SK-N-SH treated with all-trans-retinoic acid at 6 μM for 48 hours (cell line): ENCODE data around the gene TRAPPC6A.

ENCODE experiments used
- ATAC-seq: fragments of 200-7000 bp; cut with Tn5 transposase; 3 replicates; pipeline ENCODE4 v1.9.1; 2020; ENCODE audit warnings: mild to moderate bottlenecking, moderate library complexity
- ARNTL ChIP-seq: fragments of 450-650 bp; formaldehyde crosslinking; IDR thresholded peaks from 2 replicates; pipeline ENCODE4 v1.5.0; 2020; ENCODE audit warnings: low read depth, mild to moderate bottlenecking, moderate library complexity, borderline replicate concordance
- CREB5 ChIP-seq: fragments of 250-450 bp; sonication (Bioruptor Pico); IDR thresholded peaks from 2 replicates; pipeline ENCODE4 v1.5.1; 2020; ENCODE audit warnings: low read depth, mild to moderate bottlenecking, moderate library complexity
- CSDC2 ChIP-seq: fragments of 250-450 bp; sonication (Bioruptor Pico); IDR thresholded peaks from 2 replicates; pipeline ENCODE4 v1.5.0; 2020; ENCODE audit warnings: mild to moderate bottlenecking, moderate library complexity
- ESRRG ChIP-seq: fragments of 250-450 bp; sonication (Bioruptor Pico); IDR thresholded peaks from 2 replicates; pipeline ENCODE4 v1.6.1; 2021; ENCODE audit warnings: mild to moderate bottlenecking
- GLIS3 ChIP-seq: fragments of 250-450 bp; sonication (Bioruptor Pico); IDR thresholded peaks from 2 replicates; pipeline ENCODE4 v1.5.0; 2020; ENCODE audit warnings: mild to moderate bottlenecking, moderate library complexity
- OSR1 ChIP-seq: fragments of 250-450 bp; sonication (Bioruptor Pico); IDR thresholded peaks from 2 replicates; pipeline ENCODE4 v1.8.0; 2022; ENCODE audit warnings: moderate library complexity, mild to moderate bottlenecking, inconsistent platforms
- POU6F1 ChIP-seq: fragments of 250-450 bp; sonication (Bioruptor Pico); IDR thresholded peaks from 2 replicates; pipeline ENCODE4 v1.8.0; 2021; ENCODE audit warnings: low read depth, mild to moderate bottlenecking, moderate library complexity, borderline replicate concordance
- PPARA ChIP-seq: fragments of 250-450 bp; sonication (Bioruptor Pico); IDR thresholded peaks from 2 replicates; pipeline ENCODE4 v1.5.0; 2020; ENCODE audit warnings: mild to moderate bottlenecking, borderline replicate concordance
- RARB ChIP-seq: fragments of 250-450 bp; sonication (Bioruptor Pico); IDR thresholded peaks from 2 replicates; pipeline ENCODE4 v1.8.0; 2021; ENCODE audit warnings: mild to moderate bottlenecking, moderate library complexity
- SNAI2 ChIP-seq: fragments of 250-450 bp; sonication (Bioruptor Pico); IDR thresholded peaks from 2 replicates; pipeline ENCODE4 v1.5.0; 2020; ENCODE audit warnings: mild to moderate bottlenecking, moderate library complexity
- TCF4 ChIP-seq: fragments of 250-450 bp; sonication (Bioruptor Pico); IDR thresholded peaks from 2 replicates; pipeline ENCODE4 v1.8.0; 2021; ENCODE audit warnings: mild to moderate bottlenecking, moderate library complexity, borderline replicate concordance
- ZC3H10 ChIP-seq: fragments of 250-450 bp; sonication (Bioruptor Pico); IDR thresholded peaks from 2 replicates; pipeline ENCODE4 v1.5.1; 2021; ENCODE audit warnings: mild to moderate bottlenecking, moderate library complexity
- ZFP30 ChIP-seq: fragments of 450-650 bp; formaldehyde crosslinking; IDR thresholded peaks from 2 replicates; pipeline ENCODE4 v1.5.0; 2022; ENCODE audit warnings: mild to moderate bottlenecking, moderate library complexity
- ZNF70 ChIP-seq: fragments of 450-650 bp; formaldehyde crosslinking; IDR thresholded peaks from 2 replicates; pipeline ENCODE4 v1.5.0; 2020; ENCODE audit warnings: mild to moderate bottlenecking, moderate library complexity
- TF ChIP-seq, protein P1 (sequence below): fragments of 250-450 bp; sonication (Bioruptor Pico); IDR thresholded peaks from 2 replicates; pipeline ENCODE4 v1.5.0; 2020; ENCODE audit warnings: mild to moderate bottlenecking, moderate library complexity
- TF ChIP-seq, protein P2 (sequence below): fragments of 250-450 bp; sonication (Bioruptor Pico); IDR thresholded peaks from 2 replicates; pipeline ENCODE4 v1.8.0; 2020; ENCODE audit warnings: mild to moderate bottlenecking, moderate library complexity, borderline replicate concordance
- TF ChIP-seq, protein P3 (sequence below): fragments of 250-450 bp; sonication (Bioruptor Pico); IDR thresholded peaks from 2 replicates; pipeline ENCODE4 v1.5.1; 2021; ENCODE audit warnings: mild to moderate bottlenecking, moderate library complexity

Gene TRAPPC6A

GRCh38 chr19:45156011-45156630 lies 21.9 kb downstream of the TRAPPC6A start:
- no peak for ATAC-seq
- TF ChIP-seq SNAI2 (CRISPR knock-in tag) (no peak), ZNF70 (CRISPR knock-in tag) (no peak), ZFP30 (no peak), PPARA (CRISPR knock-in tag) (no peak), ARNTL (no peak), POU6F1 (CRISPR knock-in tag) (no peak), GLIS3 (CRISPR knock-in tag) (no peak)

- ATAC-seq = no peak; the same call in 2 of the 3 replicates
- TF ChIP-seq OSR1 (CRISPR knock-in tag) (no peak), ARNTL (no peak), CREB5 (CRISPR knock-in tag) (no peak), POU6F1 (CRISPR knock-in tag) (no peak), ZFP30 (no peak), RARB (no peak), TCF4 (CRISPR knock-in tag) (no peak), GLIS3 (CRISPR knock-in tag) (no peak), ESRRG (no peak), PPARA (CRISPR knock-in tag) (no peak), CSDC2 (no peak), ZC3H10 (no peak)
- TF ChIP-seq, protein P1, sequence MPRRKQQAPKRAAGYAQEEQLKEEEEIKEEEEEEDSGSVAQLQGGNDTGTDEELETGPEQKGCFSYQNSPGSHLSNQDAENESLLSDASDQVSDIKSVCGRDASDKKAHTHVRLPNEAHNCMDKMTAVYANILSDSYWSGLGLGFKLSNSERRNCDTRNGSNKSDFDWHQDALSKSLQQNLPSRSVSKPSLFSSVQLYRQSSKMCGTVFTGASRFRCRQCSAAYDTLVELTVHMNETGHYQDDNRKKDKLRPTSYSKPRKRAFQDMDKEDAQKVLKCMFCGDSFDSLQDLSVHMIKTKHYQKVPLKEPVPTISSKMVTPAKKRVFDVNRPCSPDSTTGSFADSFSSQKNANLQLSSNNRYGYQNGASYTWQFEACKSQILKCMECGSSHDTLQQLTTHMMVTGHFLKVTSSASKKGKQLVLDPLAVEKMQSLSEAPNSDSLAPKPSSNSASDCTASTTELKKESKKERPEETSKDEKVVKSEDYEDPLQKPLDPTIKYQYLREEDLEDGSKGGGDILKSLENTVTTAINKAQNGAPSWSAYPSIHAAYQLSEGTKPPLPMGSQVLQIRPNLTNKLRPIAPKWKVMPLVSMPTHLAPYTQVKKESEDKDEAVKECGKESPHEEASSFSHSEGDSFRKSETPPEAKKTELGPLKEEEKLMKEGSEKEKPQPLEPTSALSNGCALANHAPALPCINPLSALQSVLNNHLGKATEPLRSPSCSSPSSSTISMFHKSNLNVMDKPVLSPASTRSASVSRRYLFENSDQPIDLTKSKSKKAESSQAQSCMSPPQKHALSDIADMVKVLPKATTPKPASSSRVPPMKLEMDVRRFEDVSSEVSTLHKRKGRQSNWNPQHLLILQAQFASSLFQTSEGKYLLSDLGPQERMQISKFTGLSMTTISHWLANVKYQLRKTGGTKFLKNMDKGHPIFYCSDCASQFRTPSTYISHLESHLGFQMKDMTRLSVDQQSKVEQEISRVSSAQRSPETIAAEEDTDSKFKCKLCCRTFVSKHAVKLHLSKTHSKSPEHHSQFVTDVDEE (CRISPR knock-in tag) = no peak
- TF ChIP-seq, protein P2, sequence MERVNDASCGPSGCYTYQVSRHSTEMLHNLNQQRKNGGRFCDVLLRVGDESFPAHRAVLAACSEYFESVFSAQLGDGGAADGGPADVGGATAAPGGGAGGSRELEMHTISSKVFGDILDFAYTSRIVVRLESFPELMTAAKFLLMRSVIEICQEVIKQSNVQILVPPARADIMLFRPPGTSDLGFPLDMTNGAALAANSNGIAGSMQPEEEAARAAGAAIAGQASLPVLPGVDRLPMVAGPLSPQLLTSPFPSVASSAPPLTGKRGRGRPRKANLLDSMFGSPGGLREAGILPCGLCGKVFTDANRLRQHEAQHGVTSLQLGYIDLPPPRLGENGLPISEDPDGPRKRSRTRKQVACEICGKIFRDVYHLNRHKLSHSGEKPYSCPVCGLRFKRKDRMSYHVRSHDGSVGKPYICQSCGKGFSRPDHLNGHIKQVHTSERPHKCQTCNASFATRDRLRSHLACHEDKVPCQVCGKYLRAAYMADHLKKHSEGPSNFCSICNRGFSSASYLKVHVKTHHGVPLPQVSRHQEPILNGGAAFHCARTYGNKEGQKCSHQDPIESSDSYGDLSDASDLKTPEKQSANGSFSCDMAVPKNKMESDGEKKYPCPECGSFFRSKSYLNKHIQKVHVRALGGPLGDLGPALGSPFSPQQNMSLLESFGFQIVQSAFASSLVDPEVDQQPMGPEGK (CRISPR knock-in tag) = no peak
- TF ChIP-seq, protein P3, sequence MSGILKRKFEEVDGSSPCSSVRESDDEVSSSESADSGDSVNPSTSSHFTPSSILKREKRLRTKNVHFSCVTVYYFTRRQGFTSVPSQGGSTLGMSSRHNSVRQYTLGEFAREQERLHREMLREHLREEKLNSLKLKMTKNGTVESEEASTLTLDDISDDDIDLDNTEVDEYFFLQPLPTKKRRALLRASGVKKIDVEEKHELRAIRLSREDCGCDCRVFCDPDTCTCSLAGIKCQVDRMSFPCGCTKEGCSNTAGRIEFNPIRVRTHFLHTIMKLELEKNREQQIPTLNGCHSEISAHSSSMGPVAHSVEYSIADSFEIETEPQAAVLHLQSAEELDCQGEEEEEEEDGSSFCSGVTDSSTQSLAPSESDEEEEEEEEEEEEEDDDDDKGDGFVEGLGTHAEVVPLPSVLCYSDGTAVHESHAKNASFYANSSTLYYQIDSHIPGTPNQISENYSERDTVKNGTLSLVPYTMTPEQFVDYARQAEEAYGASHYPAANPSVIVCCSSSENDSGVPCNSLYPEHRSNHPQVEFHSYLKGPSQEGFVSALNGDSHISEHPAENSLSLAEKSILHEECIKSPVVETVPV = no peak
Observed at GRCh38 chr19:45154064-45154827, 23.8 kb downstream of the TRAPPC6A start.
